ENCODE measurements around the gene NKX6-2. TPM values are rescaled to one million over a fixed set of nuclear protein-coding genes. Genes with fewer than 3 reads are reported as not detected.

NKX6-2 gene
- total and polyA plus RNA-seq, 2 donors from 2014 or later: 2.5 TPM; not detected in 1

- Histone ChIP-seq H3K4me3 (ENCODE audit: low read length in 3 of 3) (no peak overlapping the region), H3K36me3 (ENCODE audit: control insufficient read depth in 2 of 3, insufficient read depth in 3 of 3, low read length in 3 of 3) (no peaks in the 10 kb centered on the region), H3K9ac (ENCODE audit: low read length in 3 of 3) (no peak overlapping the region), H3K27ac (ENCODE audit: low read depth in 2 of 2, low read length in 2 of 2) (no peak overlapping the region), H3K4me1 (ENCODE audit: control insufficient read depth in 2 of 3, insufficient read depth in 2 of 3, low read depth in 1 of 3, low read length in 3 of 3) (peaks cover 0 to 2% (median 0%) of the 10 kb centered on the region in 3 donors), H3K27me3 (ENCODE audit: control insufficient read depth, insufficient read depth, low read length) (no peaks in the 10 kb centered on the region), H3K9me3 (ENCODE audit: control insufficient read depth in 2 of 3, insufficient read depth in 1 of 3, low read length in 3 of 3) (no peaks in the 10 kb centered on the region)
- FAIRE-seq (no peak), DNase-seq (peak in 3 of 5 donors; percentile 54 to 58 (median 55))
- no peak for TF ChIP-seq CTCF (IDR thresholded peaks at IDR 0.05; ENCODE audit: borderline replicate concordance, extremely low read depth, insufficient read depth)
- intact Hi-C loops (cut with DNase I): no loop called here
Observed at GRCh38 chr10:132788831-132789219, 2.9 kb upstream of the NKX6-2 start.

- FAIRE-seq: no peak
- no peak overlapping the region for H3K9ac ChIP-seq (ENCODE audit: low read length in 3 of 3)
- no peaks in the 10 kb centered on the region for H3K9me3 ChIP-seq (ENCODE audit: control insufficient read depth in 2 of 3, insufficient read depth in 1 of 3, low read length in 3 of 3)
- DNase-seq: peak in 2 of 5 donors; percentile 50 to 67
- intact Hi-C loops (cut with DNase I): no loop called here
- no peak for TF ChIP-seq CTCF (IDR thresholded peaks at IDR 0.05; ENCODE audit: borderline replicate concordance, extremely low read depth, insufficient read depth)
- no peak overlapping the region for H3K4me3 ChIP-seq (ENCODE audit: low read length in 3 of 3)
- H3K27ac ChIP-seq (ENCODE audit: low read depth in 2 of 2, low read length in 2 of 2): no peak overlapping the region
- no peaks in the 10 kb centered on the region for H3K36me3 ChIP-seq (ENCODE audit: control insufficient read depth in 2 of 3, insufficient read depth in 3 of 3, low read length in 3 of 3)
- H3K4me1 ChIP-seq (ENCODE audit: control insufficient read depth in 2 of 3, insufficient read depth in 2 of 3, low read depth in 1 of 3, low read length in 3 of 3): peaks cover 0 to 2% (median 0%) of the 10 kb centered on the region in 3 donors
- H3K27me3 ChIP-seq (ENCODE audit: control insufficient read depth, insufficient read depth, low read length): peaks cover 2% of the 10 kb centered on the region
Observed at GRCh38 chr10:132788180-132788830, 2.4 kb upstream of the NKX6-2 start.

- intact Hi-C loops (cut with DNase I): no loop called here
- no peak overlapping the region for H3K27ac ChIP-seq (ENCODE audit: low read depth in 2 of 2, low read length in 2 of 2)
- no peaks in the 10 kb centered on the region for H3K9me3 ChIP-seq (ENCODE audit: control insufficient read depth in 2 of 3, insufficient read depth in 1 of 3, low read length in 3 of 3)
- H3K4me1 ChIP-seq (ENCODE audit: control insufficient read depth in 2 of 3, insufficient read depth in 2 of 3, low read depth in 1 of 3, low read length in 3 of 3): peaks cover 0 to 2% (median 0%) of the 10 kb centered on the region in 3 donors
- no peak for TF ChIP-seq CTCF (IDR thresholded peaks at IDR 0.05; ENCODE audit: borderline replicate concordance, extremely low read depth, insufficient read depth)
- no peak for FAIRE-seq
- no peak overlapping the region for H3K4me3 ChIP-seq (ENCODE audit: low read length in 3 of 3)
- peaks cover 7% of the 10 kb centered on the region for H3K27me3 ChIP-seq (ENCODE audit: control insufficient read depth, insufficient read depth, low read length)
- no peak overlapping the region for H3K9ac ChIP-seq (ENCODE audit: low read length in 3 of 3)
- peak in 4 of 5 donors; percentile 49 to 79 (median 68) for DNase-seq
- no peaks in the 10 kb centered on the region for H3K36me3 ChIP-seq (ENCODE audit: control insufficient read depth in 2 of 3, insufficient read depth in 3 of 3, low read length in 3 of 3)
Observed at GRCh38 chr10:132787495-132788179, 1.7 kb upstream of the NKX6-2 start.
